KG1 (cell line): Measurements from ENCODE around the gene CASTOR1.

Experiments
- DNase-seq: peaks from one replicate; lab custom pipeline; 2025; lab: John Stamatoyannopoulos, UW

Gene CASTOR1

GRCh38 chr22:30262917-30263741, 26.2 kb downstream of the CASTOR1 start:
- DNase-seq: peak; percentile 68

DNA sequence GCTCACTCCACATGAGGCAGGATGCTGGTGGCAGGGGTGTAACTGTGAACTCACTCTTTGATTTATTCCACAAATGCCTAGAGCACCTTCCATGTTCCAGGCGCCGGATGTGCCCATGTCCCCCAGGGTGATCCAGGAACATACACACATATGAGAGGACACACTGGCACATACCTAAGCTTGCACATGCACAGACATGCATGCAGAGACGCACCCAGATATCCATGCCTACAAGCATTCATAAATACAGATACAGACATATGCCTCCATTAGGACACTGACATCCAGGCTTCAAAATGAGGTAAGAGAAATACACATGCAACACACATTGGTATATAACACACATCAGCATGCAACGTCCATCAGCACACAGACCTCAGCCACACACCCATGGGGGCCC, 27.2 kb downstream of the CASTOR1 start:
- no peak for DNase-seq

DNA sequence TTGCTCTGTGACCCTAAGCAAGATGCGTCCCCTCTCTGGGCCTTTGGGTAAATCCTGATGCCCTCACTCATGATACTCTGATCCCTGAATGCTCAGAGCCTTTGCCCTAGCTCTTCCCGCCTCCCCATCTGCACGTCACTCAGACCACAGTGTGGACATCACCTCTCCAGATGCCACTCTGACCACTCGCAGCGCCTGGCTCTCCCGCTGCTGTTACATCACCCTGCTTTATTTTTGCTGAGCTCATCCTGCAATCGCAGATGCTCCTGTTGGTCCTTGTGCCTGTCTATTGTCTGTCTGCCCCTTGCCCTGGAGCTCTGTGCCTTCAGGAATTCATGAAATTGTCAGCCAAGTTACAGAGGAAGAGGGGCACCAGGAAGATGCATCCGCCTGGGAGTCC, 28.2 kb downstream of the CASTOR1 start:
- no peak for DNase-seq

GRCh38 chr22:30260682-30261081, 28.6 kb downstream of the CASTOR1 start:
- DNase-seq: no peak

DNA sequence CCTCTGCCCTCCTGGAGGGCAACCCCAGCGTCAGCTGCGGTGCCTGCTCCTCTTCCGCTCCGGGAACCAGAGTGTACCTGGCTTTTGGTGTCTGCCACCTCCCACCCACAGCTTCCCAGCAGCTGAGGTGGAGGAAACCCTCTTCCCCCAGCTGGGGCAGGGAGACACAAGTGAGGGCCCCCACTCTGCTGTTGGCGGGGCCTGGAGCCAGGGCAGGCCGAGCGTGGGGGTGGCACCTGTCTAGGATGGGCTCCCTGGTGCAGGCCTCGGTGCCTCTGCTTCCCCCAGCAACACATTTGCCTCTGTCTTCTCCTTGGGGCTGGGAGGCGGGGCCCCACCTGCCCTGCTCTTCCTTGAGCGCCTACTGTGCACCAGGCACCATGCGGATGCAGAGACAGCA, 29.0 kb downstream of the CASTOR1 start:
- DNase-seq: no peak

DNA sequence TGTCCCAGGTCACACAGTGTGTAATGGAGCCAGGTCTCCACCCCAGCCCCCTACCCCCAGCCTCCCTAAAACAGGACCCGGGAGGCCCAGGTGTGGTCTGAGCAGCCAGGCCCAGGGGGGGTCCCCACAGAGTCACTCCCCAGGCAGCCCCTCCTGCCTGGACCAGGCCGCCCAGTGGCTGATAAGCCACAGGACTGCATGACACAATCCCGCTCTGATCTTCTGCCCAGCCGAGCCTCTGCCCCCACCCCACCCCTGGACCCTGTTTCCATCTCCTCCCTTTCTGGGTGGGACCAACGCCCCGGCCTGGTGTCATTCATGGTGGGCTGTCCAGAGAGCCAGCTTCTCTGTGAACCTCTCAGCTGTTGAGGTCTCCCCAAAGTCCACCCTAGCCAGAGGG, 35.0 kb downstream of the CASTOR1 start:
- DNase-seq: no peak

GRCh38 chr22:30253205-30253852, 36.0 kb downstream of the CASTOR1 start:
- DNase-seq: no peak

DNA sequence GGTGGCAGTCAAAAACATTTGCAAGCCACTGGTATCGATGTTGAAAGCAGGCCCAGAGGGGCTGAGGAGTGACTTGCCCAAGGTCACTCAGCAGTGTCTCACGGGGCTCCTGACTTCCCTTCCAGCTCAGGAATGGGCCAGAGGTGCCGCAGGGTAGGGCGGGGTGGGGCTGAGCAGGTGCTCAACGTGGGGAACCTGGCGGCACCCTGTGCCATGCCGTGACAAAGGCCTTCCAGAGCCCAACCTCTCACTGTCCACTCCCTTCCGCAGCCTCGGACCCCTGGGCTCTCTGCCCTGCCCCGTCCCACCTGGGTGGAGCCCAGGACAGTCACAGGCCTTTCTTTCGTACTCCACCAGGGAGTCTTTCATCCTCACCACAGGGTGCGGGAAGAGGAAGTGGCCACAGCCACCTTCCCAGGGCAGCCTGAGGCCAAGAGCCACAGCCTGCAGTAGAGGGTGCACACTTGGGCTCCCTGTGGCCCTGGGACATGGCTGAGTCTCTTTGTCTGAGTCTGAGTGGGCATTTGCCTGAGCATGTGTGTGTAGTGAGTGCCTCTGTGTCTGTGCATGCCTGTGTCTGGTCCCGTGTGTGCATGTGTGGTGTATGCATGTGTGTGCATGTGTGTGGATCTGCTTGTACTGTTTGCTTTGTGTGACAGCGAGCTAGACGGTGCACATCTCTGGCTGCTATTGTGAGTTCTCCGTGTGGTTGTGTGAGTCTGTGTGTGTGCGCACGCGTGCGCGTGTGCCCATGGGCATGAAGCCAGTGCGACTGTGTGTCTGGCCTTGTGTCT, 36.7 kb downstream of the CASTOR1 start:
- no peak for DNase-seq

DNA sequence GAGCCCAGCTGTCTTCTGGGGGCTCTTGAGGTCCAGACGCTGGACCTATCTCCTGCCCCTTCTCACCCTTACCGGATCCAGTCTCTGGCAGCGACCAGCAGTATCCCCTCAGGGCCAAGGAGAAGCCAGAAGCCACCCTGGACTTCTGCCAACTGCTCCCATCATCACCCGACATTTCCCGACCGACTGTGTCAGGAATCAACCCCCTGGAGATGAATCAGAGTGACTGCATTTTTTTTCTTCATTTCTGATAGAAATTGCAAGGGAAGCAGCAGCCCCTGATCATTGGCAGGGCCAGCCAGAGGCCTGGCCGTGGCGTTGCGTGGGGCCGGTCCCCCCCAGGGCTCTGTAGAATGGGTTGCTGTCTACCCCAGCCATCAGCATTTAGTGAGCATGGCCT, 37.6 kb downstream of the CASTOR1 start:
- no peak for DNase-seq

DNA sequence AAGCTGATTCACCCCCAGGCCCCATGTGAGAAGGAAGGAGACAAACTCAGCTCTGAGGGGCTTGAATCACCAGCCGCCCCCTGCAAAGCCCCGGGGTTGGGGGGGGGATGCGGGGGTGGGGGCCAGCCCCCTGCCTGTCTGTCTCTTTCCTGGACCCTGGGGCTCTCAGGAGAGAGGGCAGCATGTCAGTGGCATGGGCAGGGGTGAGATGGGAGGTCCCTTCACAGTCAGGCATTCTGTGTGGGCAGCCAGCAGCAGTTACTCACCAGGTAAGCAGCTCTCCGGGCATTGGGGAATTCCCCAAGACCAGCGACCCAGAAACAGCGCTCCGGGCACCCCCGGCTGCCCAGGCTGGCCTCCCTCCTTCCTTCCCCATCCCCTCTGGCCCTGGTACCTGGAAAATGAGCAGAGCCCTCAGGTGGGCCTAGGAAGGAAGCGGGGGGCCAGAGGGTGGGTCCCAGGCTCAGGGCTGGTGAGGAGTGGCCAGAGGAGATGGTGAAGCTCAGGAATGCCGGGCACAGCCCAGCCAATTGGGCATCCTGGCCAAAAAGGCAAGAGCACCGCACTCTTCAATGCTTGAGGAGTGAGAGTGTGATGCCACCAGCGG, 38.5 kb downstream of the CASTOR1 start:
- DNase-seq: no peak

- DNase-seq: no peak
These were observed 39.2 kb downstream of the CASTOR1 start for GRCh38 chr22:30250039-30250565.

GRCh38 chr22:30249049-30250038, 40.0 kb downstream of the CASTOR1 start:
- DNase-seq: no peak

- DNase-seq: no peak
These were observed 40.8 kb downstream of the CASTOR1 start for GRCh38 chr22:30248484-30248883.

GRCh38 chr22:30247974-30248373, 41.3 kb downstream of the CASTOR1 start:
- DNase-seq: no peak

- DNase-seq: no peak
These were observed 41.7 kb downstream of the CASTOR1 start for GRCh38 chr22:30247561-30247960.

- DNase-seq: no peak
These were observed 42.4 kb downstream of the CASTOR1 start for GRCh38 chr22:30246814-30247376.

GRCh38 chr22:30245985-30246813, 43.1 kb downstream of the CASTOR1 start, which contains the start of gene LIF:
TSS of gene LIF (minus strand) at chr22:30246759. CDS start at chr22:30246695, 64 bp downstream.
- no peak for DNase-seq

GRCh38 chr22:30245181-30245984, 43.9 kb downstream of the CASTOR1 start:
- no peak for DNase-seq

DNA sequence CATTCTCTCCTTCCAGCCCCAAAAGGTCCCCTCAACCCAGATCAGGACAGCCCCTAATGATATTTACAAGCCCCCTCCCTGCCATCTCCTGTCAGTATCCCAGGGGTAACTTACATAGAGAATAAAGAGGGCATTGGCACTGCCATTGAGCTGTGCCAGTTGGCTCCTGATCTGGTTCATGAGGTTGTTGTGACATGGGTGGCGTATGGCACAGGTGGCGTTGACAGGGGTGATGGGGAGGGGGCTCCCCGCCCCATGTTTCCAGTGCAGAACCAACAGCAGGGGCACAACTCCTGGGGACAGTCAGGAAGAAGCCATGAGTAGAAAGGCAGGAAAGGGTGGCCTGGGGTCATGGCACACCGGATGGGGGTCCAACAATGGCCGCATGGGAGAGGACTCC, 44.7 kb downstream of the CASTOR1 start:
- DNase-seq: no peak
